Iris pigment epithelial cell (primary cell): ENCODE data around the gene CA12.

Experiments used
- DNase-seq: peaks from one replicate; pipeline ENCODE4 v3.0.0-alpha.2; 2011; ENCODE audit warnings: low read depth

The CA12 gene

GRCh38 chr15:63401714-63402497 is 20.3 kb upstream of the CA12 start:
- no peak for DNase-seq

- DNase-seq, result peak; percentile 47
Observed at GRCh38 chr15:63401078-63401477, 19.4 kb upstream of the CA12 start.

GRCh38 chr15:63398456-63398855 is 16.8 kb upstream of the CA12 start:
- DNase-seq, result no peak

- DNase-seq, result no peak
Observed at GRCh38 chr15:63396152-63396928, 14.7 kb upstream of the CA12 start.

GRCh38 chr15:63395730-63396151 is 14.1 kb upstream of the CA12 start:
- DNase-seq, result no peak

- no peak for DNase-seq
Observed at GRCh38 chr15:63392361-63393009, 10.8 kb upstream of the CA12 start.

GRCh38 chr15:63391669-63392360 is 10.2 kb upstream of the CA12 start:
- DNase-seq, result no peak

- no peak for DNase-seq
Observed at GRCh38 chr15:63390689-63391088, 9.0 kb upstream of the CA12 start.

GRCh38 chr15:63389902-63390670 is 8.4 kb upstream of the CA12 start:
- no peak for DNase-seq

GRCh38 chr15:63388511-63388910 is 6.9 kb upstream of the CA12 start:
- no peak for DNase-seq

- no peak for DNase-seq
Observed at GRCh38 chr15:63387748-63388493, 6.3 kb upstream of the CA12 start.

GRCh38 chr15:63385911-63386531 is 4.4 kb upstream of the CA12 start:
- no peak for DNase-seq

- no peak for DNase-seq
Observed at GRCh38 chr15:63384906-63385305, 3.3 kb upstream of the CA12 start.

GRCh38 chr15:63382966-63383710 is 1.5 kb upstream of the CA12 start:
- DNase-seq, result no peak

- DNase-seq, result no peak
Observed at GRCh38 chr15:63380808-63381282, 801 bp downstream of the CA12 start.

GRCh38 chr15:63380151-63380807 is 1.4 kb downstream of the CA12 start:
- no peak for DNase-seq

GRCh38 chr15:63379492-63380150 is 2.0 kb downstream of the CA12 start:
- no peak for DNase-seq

GRCh38 chr15:63378946-63379345 is 2.7 kb downstream of the CA12 start:
- no peak for DNase-seq
